HG02885 (cell line): ENCODE measurements around the gene PLCL2.

Experiments
- ATAC-seq: cut with Tn5 transposase; IDR thresholded peaks from one replicate; pipeline ENCODE4 v1.9.1; 2021; ENCODE audit warnings: mild to moderate bottlenecking; ENCODE audit not compliant: unreplicated experiment, poor library complexity

Gene PLCL2

DNA sequence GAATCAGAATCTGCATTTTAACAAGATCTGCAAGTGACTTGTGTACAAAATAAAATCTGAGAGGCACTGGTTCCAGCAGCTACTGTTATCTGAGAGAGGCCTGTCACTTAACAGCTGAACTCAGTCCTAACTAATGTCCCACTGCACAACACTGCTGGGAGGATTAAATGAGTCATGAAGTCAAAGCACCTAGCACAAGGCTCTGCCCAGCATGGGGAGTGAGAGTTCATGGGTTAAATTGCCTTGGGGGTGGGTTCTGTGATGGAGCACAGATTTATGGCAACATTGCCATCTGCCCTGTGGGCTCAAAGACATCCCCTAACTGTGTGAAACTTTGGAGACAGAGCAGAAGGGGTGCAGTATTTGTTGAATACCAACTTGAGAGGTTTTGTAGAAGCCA lies 250.9 kb downstream of the PLCL2 start:
- ATAC-seq = no peak

DNA sequence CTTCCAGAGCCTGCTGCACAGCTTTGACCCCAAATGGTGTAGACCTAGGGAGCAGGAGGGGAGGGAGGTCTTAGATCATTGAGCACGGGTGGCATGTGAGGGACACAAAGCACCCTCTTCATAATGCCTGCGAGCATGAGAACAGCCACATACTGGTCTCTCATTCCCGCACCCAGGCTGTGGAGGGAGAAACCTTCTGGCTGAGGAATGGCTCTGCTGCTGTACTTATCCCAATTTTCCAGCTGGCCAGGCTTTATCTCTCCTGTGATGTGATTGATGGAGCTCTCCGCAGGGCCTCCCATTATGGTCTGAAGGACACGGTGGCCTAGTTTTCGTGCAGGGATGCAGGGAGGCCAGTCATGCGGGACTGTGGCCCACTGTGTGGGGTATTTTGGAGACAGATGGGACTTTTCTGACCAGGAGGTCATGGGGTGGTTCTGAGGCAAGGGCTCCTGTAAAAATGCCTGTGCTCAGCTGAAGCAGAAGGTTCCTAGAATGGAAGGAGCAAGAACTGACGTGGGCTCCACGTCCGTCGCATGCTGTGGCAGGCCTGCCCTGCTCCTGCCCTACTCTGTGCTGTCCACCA lies 251.5 kb downstream of the PLCL2 start:
- ATAC-seq = no peak

DNA sequence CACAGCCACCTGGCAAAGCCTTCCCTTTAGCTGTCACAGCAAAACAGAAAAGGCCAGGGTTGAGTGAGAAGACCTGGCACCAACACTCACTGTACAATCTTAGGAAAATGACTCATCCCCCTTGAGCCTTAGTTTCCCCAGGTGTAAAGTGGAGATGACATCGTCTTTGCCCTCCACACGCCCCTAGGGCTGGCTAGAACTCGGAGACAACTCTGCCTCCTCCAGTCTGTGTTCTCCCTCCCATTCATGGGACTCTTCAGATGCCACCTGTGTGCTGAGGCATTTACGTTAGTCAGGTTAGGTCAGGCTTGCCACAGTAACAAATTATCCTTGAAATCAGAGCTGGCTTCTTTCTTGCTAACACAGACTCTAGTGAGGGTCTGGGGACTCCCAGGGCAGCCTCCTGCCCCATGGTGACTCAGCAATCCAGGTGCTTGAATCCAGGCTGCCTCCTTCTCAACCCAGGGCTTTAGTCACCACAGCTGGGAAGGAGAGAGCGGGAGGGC lies 252.6 kb downstream of the PLCL2 start:
- no peak for ATAC-seq

DNA sequence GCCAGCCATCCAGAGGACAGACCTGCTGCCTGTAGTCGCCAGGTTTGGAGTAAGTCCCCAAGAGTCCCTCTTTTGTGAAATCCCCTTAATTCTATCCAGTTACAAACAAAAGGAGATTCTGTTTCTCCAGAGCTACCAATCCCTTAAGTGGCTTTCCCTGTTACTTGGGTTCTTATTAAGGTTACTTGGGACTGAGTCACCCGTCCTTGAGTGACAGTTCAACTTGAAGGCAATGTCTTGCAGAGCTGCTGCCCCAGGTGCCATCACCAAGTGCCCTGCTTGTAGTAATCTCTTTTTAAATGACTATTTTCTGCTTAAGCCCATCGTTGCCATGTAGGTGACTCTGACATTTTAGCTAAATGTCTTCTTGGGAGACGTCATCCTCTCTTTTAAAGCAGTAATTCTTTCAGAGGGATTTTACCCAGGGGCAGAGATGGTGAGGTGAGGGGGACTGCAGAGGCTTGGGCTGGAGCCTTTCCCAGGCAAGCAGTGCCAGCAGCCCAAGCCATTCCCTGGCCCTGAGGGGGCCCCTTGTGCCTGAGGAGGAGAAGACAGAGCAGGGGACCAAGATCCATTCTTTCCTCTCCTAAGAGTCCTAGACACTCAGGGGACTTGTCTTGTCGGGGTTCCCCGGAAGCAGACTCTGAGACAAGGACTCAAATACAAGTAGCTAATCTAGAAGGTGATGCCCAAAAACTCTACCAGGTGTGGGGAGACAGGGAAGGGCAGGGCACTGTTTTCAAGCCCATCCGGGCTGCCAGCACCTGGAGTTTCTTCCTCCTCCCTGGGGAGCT lies 253.7 kb downstream of the PLCL2 start:
- ATAC-seq = no peak
